Neural cell (in vitro differentiated cells): ENCODE data around the gene ANKS3. TPM values are rescaled to one million over a fixed set of nuclear protein-coding genes. Genes with fewer than 3 reads are reported as not detected.

Experiments
- H2AFZ ChIP-seq: fragments of 200-600, 300-800 bp; sonication (generic), shearing (Covaris generic); 2 replicates; pipeline ENCODE4 v1.6.0; 2014; ENCODE audit warnings: low read depth, mild to moderate bottlenecking, antibody characterized with exemption, low read length, moderate library complexity
- H3F3A ChIP-seq: fragments of 200-600 bp; shearing (Covaris generic); 2 replicates; pipeline ENCODE4 v1.6.1; 2016; ENCODE audit warnings: mild to moderate bottlenecking, moderate library complexity, mixed read lengths, antibody characterized with exemption, low read length; ENCODE audit not compliant: insufficient read depth, poor library complexity, severe bottlenecking
- H3K27ac ChIP-seq: fragments of 200-600, 300-800 bp; sonication (generic), shearing (Covaris generic); 2 replicates; pipeline ENCODE4 v1.5.1; 2014; ENCODE audit warnings: mild to moderate bottlenecking, low read length, moderate library complexity
- H3K27me3 ChIP-seq: fragments of 300-800, 200-600 bp; sonication (generic), shearing (Covaris generic); 2 replicates; pipeline ENCODE4 v1.6.0; 2014; ENCODE audit warnings: mild to moderate bottlenecking, low read depth, low read length, moderate library complexity; ENCODE audit not compliant: insufficient read depth
- H3K36me3 ChIP-seq: fragments of 300-800, 200-600 bp; sonication (generic), shearing (Covaris generic); 2 replicates; pipeline ENCODE4 v1.5.1; 2014; ENCODE audit warnings: mild to moderate bottlenecking, antibody characterized with exemption, low read length, moderate library complexity; ENCODE audit not compliant: insufficient read depth
- H3K4me2 ChIP-seq: fragments of 300-800, 200-600 bp; sonication (generic), shearing (Covaris generic); 2 replicates; pipeline ENCODE4 v1.6.0; 2014; ENCODE audit warnings: mild to moderate bottlenecking, low read length
- H3K4me3 ChIP-seq: fragments of 300-800, 200-600 bp; sonication (generic), shearing (Covaris generic); 2 replicates; pipeline ENCODE4 v1.5.1; 2014; ENCODE audit warnings: mild to moderate bottlenecking, low read length, moderate library complexity
- H3K79me2 ChIP-seq: fragments of 200-600 bp; shearing (Covaris generic); replicated peaks from 2 replicates; pipeline ENCODE4 v1.6.0; 2014; ENCODE audit warnings: mild to moderate bottlenecking, low read length, moderate library complexity; ENCODE audit not compliant: insufficient read depth
- H3K9ac ChIP-seq: fragments of 300-800, 200-600 bp; sonication (generic), shearing (Covaris generic); 2 replicates; pipeline ENCODE4 v1.6.1; 2016; ENCODE audit warnings: mild to moderate bottlenecking, low read length, mixed read lengths
- H3K9me2 ChIP-seq: fragments of 200-600 bp; shearing (Covaris generic); 2 replicates; pipeline ENCODE4 v1.6.1; 2016; ENCODE audit warnings: mild to moderate bottlenecking, low read length, mixed read lengths; ENCODE audit not compliant: insufficient read depth
- H3K9me3 ChIP-seq: fragments of 200-600, 300-800 bp; sonication (generic), shearing (Covaris generic); 2 replicates; pipeline ENCODE4 v1.6.1; 2016; ENCODE audit warnings: mild to moderate bottlenecking, mixed run types, low read length, moderate library complexity, mixed read lengths
- H4K20me1 ChIP-seq: fragments of 200-600 bp; shearing (Covaris generic); 2 replicates; pipeline ENCODE4 v1.6.1; 2016; ENCODE audit warnings: mild to moderate bottlenecking, mixed run types; ENCODE audit not compliant: insufficient read depth
- CTCF ChIP-seq: fragments of 450-650 bp; IDR thresholded peaks from 2 replicates; pipeline ENCODE4 v1.5.1; 2014; ENCODE audit warnings: antibody characterized with exemption, mild to moderate bottlenecking, moderate library complexity; ENCODE audit not compliant: poor library complexity, severe bottlenecking
- EP300 ChIP-seq: fragments of 450-650 bp; conservative IDR thresholded peaks from 2 replicates; pipeline ENCODE4 v1.6.1; 2014; ENCODE audit warnings: antibody characterized with exemption, mild to moderate bottlenecking, moderate library complexity; ENCODE audit not compliant: poor library complexity, severe bottlenecking
- POLR2AphosphoS5 ChIP-seq: IDR thresholded peaks from 2 replicates; pipeline ENCODE4 v1.6.1; 2012
- RAD21 ChIP-seq: fragments of 450-650 bp; conservative IDR thresholded peaks from 2 replicates; pipeline ENCODE4 v1.6.1; 2014; ENCODE audit warnings: antibody characterized with exemption, mild to moderate bottlenecking, moderate library complexity
- SMC3 ChIP-seq: fragments of 450-650 bp; conservative IDR thresholded peaks from 2 replicates; pipeline ENCODE4 v1.6.1; 2014; ENCODE audit warnings: antibody characterized with exemption, mild to moderate bottlenecking, moderate library complexity; ENCODE audit not compliant: poor library complexity
- polyA plus RNA-seq: library from polyadenylated mRNA; depleted of rRNA; stranded (reverse); fragments of >200 nt; gene quantifications from 2 replicates; pipeline ENCODE4 v1.2.3, GENCODE V29; 2014

Gene ANKS3
- polyA plus RNA-seq, 1 donor from 2014 or later = 53.9 TPM

- TF ChIP-seq CTCF = no peak
Observed at GRCh38 chr16:4700997-4701743, 32.9 kb downstream of the ANKS3 start (continued).

- no peaks in the 10 kb centered on the region for H3K36me3 ChIP-seq
- no peak overlapping the region for H2AFZ ChIP-seq
- no peaks in the 10 kb centered on the region for H3K9me3 ChIP-seq
- no peak for TF ChIP-seq EP300
- no peak overlapping the region for H3K4me2 ChIP-seq
- no peak overlapping the region for H3K27ac ChIP-seq
- H3F3A ChIP-seq = no peaks in the 10 kb centered on the region
- H3K9me2 ChIP-seq = no peaks in the 10 kb centered on the region
- no peaks in the 10 kb centered on the region for H3K79me2 ChIP-seq
- no peaks in the 10 kb centered on the region for H4K20me1 ChIP-seq
- no peak overlapping the region for H3K4me3 ChIP-seq
- no peak overlapping the region for H3K9ac ChIP-seq
- no peaks in the 10 kb centered on the region for H3K27me3 ChIP-seq
Observed at GRCh38 chr16:4700380-4700996, 33.6 kb downstream of the ANKS3 start.

- Histone ChIP-seq H3K36me3 (no peaks in the 10 kb centered on the region), H3K27me3 (no peaks in the 10 kb centered on the region), H4K20me1 (no peaks in the 10 kb centered on the region), H3K79me2 (no peaks in the 10 kb centered on the region), H3K9me2 (no peaks in the 10 kb centered on the region), H3K4me3 (no peak overlapping the region), H3F3A (no peaks in the 10 kb centered on the region), H3K9me3 (no peaks in the 10 kb centered on the region), H3K27ac (no peak overlapping the region), H2AFZ (no peak overlapping the region), H3K4me2 (no peak overlapping the region), H3K9ac (no peak overlapping the region)
- TF ChIP-seq SMC3 = no peak
- no peak for TF ChIP-seq POLR2AphosphoS5
- no peak for TF ChIP-seq RAD21
- no peak for TF ChIP-seq CTCF
- no peak for TF ChIP-seq EP300
Observed at GRCh38 chr16:4699046-4699556, 35.0 kb downstream of the ANKS3 start.
